GM23248 (cell line): ENCODE results near the gene GTF3A.

Experiments
- EZH2 ChIP-seq: fragments of 200-600 bp; sonication (generic); IDR thresholded peaks from 2 replicates; pipeline ENCODE4 v1.6.1; 2018; ENCODE audit warnings: antibody characterized with exemption, mild to moderate bottlenecking; ENCODE audit not compliant: insufficient read depth, poor library complexity, severe bottlenecking
- EZH2phosphoT487 ChIP-seq: fragments of 200-600 bp; sonication (generic); IDR thresholded peaks from 2 replicates; pipeline ENCODE4 v1.6.1; 2018; ENCODE audit warnings: antibody characterized with exemption, moderate library complexity, mild to moderate bottlenecking, low read depth; ENCODE audit not compliant: insufficient read depth

DNA sequence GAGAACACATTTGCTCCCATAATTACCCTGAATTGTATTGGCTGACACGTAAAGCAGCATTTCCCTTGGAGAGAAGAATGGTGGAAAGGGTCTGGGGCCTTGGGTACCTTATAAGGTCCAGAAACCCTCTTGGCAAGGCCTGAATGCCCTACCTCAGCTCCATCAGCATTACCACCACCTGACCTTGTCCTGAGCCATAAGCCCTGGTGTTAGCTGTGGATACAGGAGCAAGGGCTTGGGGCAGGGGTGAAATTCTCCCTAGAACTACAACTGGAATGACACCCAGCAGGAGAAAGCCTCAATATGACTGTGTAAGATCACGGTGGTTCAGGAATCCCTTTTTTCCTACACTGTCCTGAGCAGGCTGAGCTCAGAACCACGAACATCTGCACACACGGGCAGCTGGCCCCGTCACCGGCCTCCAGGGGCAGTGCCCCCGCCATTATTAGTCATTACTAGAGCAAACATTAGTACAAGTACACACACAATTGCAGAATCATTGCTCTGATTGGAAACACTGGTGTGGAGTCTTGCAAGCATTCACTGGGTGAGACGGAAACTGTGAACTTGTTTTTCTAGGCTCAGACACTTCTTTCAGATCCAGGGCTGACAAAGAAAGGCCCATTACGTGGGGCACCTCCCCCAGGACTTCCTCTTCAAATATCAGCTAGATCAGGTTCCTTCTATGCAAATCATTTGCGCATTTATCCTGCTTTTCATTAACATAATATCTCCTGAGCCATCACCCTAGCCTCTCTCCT lies 52.7 kb downstream of the GTF3A start:
- no peak for TF ChIP-seq EZH2
- TF ChIP-seq EZH2phosphoT487: no peak
